ENCODE measurements around the gene HMGCS2. TPM values are rescaled to one million over a fixed set of nuclear protein-coding genes. Genes with fewer than 3 reads are reported as not detected.

Gene HMGCS2
- total RNA-seq, 1 donor from 2014 or later = 0.32 TPM

GRCh38 chr1:119767486-119767885, 1.2 kb downstream of the HMGCS2 start:
- TF ChIP-seq CTCF (IDR thresholded peaks at IDR 0.05) = no peak
- Histone ChIP-seq H3K9me3 (no peaks in the 10 kb centered on the region), H3K4me3 (no peak overlapping the region), H3K4me1 (peaks cover 11% of the 10 kb centered on the region), H3K27me3 (ENCODE audit: low read depth) (no peaks in the 10 kb centered on the region), H3K27ac (no peak overlapping the region), H3K36me3 (no peaks in the 10 kb centered on the region)
- ATAC-seq = no peak
- no peak for DNase-seq
- intact Hi-C loops (cut with DNase I) = no loop called here

GRCh38 chr1:119766374-119766794, 2.3 kb downstream of the HMGCS2 start:
- H3K27ac ChIP-seq = no peak overlapping the region
- intact Hi-C loops (cut with DNase I) = no loop called here
- no peak overlapping the region for H3K4me3 ChIP-seq
- DNase-seq = no peak
- no peaks in the 10 kb centered on the region for H3K36me3 ChIP-seq
- no peak for TF ChIP-seq CTCF (IDR thresholded peaks at IDR 0.05)
- no peaks in the 10 kb centered on the region for H3K9me3 ChIP-seq
- ATAC-seq = peak in 1 of 2 donors; percentile 46
- H3K27me3 ChIP-seq (ENCODE audit: low read depth) = no peaks in the 10 kb centered on the region
- H3K4me1 ChIP-seq = peaks cover 6% of the 10 kb centered on the region

- no peak for DNase-seq
- no peak for ATAC-seq
- intact Hi-C loops (cut with DNase I) = no loop called here
- no peaks in the 10 kb centered on the region for H3K27me3 ChIP-seq (ENCODE audit: low read depth)
- H3K4me1 ChIP-seq = peaks cover 3% of the 10 kb centered on the region
- no peaks in the 10 kb centered on the region for H3K9me3 ChIP-seq
- no peak overlapping the region for H3K27ac ChIP-seq
- H3K4me3 ChIP-seq = no peak overlapping the region
- no peaks in the 10 kb centered on the region for H3K36me3 ChIP-seq
- no peak for TF ChIP-seq CTCF (IDR thresholded peaks at IDR 0.05)
These were observed 4.5 kb downstream of the HMGCS2 start for GRCh38 chr1:119764220-119764619.

GRCh38 chr1:119762953-119763352, 5.8 kb downstream of the HMGCS2 start:
- H3K27me3 ChIP-seq (ENCODE audit: low read depth) = no peaks in the 10 kb centered on the region
- no peaks in the 10 kb centered on the region for H3K9me3 ChIP-seq
- H3K4me1 ChIP-seq = no peaks in the 10 kb centered on the region
- no peak for TF ChIP-seq CTCF (IDR thresholded peaks at IDR 0.05)
- no peak for ATAC-seq
- no peak overlapping the region for H3K27ac ChIP-seq
- DNase-seq = no peak
- intact Hi-C loops (cut with DNase I) = no loop called here
- H3K36me3 ChIP-seq = no peaks in the 10 kb centered on the region
- H3K4me3 ChIP-seq = no peak overlapping the region

GRCh38 chr1:119762409-119762808, 6.3 kb downstream of the HMGCS2 start:
- intact Hi-C loops (cut with DNase I) = no loop called here
- Histone ChIP-seq H3K4me3 (no peak overlapping the region), H3K27ac (no peak overlapping the region), H3K36me3 (no peaks in the 10 kb centered on the region), H3K27me3 (ENCODE audit: low read depth) (no peaks in the 10 kb centered on the region), H3K9me3 (no peaks in the 10 kb centered on the region), H3K4me1 (no peaks in the 10 kb centered on the region)
- DNase-seq (no peak), ATAC-seq (no peak)
- no peak for TF ChIP-seq CTCF (IDR thresholded peaks at IDR 0.05)

GRCh38 chr1:119758584-119758983, 10.1 kb downstream of the HMGCS2 start:
- no peak for ATAC-seq
- TF ChIP-seq CTCF (IDR thresholded peaks at IDR 0.05) = no peak
- Histone ChIP-seq H3K27ac (no peak overlapping the region), H3K4me3 (no peak overlapping the region), H3K4me1 (no peaks in the 10 kb centered on the region), H3K9me3 (no peaks in the 10 kb centered on the region), H3K36me3 (no peaks in the 10 kb centered on the region), H3K27me3 (ENCODE audit: low read depth) (no peaks in the 10 kb centered on the region)
- no peak for DNase-seq
- intact Hi-C loops (cut with DNase I) = no loop called here

Data from lower lobe of right lung (tissue), 2 donors.